Cardiac fibroblast (primary cell): ENCODE data around the gene TMEM86B.

Source experiments
- DNase-seq, 2 donors: peaks; one replicate each; pipeline versions ENCODE4 v3.0.0 to v3.0.0-alpha.2; 2010; ENCODE audit warnings: low read depth in 2 of 2
- H3K4me3 ChIP-seq, 2 donors: replicated peaks in 1 of 2; 1 replicate in 1 of 2; 2 replicates in 1 of 2; pipeline ENCODE4 v1.5.1; 2011; ENCODE audit warnings: low read depth in 2 of 2, low read length in 2 of 2, mild to moderate bottlenecking in 2 of 2, moderate library complexity in 1 of 2
- TF ChIP-seq, protein P1 (sequence below): IDR thresholded peaks from one replicate; pipeline ENCODE4 v1.5.1; 2011; ENCODE audit warnings: low read depth, mild to moderate bottlenecking, low read length, inconsistent platforms

TMEM86B gene

GRCh38 chr19:55241935-55242464 lies 13.4 kb upstream of the TMEM86B start:
- no peak for DNase-seq
- TF ChIP-seq, protein P1, sequence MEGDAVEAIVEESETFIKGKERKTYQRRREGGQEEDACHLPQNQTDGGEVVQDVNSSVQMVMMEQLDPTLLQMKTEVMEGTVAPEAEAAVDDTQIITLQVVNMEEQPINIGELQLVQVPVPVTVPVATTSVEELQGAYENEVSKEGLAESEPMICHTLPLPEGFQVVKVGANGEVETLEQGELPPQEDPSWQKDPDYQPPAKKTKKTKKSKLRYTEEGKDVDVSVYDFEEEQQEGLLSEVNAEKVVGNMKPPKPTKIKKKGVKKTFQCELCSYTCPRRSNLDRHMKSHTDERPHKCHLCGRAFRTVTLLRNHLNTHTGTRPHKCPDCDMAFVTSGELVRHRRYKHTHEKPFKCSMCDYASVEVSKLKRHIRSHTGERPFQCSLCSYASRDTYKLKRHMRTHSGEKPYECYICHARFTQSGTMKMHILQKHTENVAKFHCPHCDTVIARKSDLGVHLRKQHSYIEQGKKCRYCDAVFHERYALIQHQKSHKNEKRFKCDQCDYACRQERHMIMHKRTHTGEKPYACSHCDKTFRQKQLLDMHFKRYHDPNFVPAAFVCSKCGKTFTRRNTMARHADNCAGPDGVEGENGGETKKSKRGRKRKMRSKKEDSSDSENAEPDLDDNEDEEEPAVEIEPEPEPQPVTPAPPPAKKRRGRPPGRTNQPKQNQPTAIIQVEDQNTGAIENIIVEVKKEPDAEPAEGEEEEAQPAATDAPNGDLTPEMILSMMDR: no peak
- H3K4me3 ChIP-seq: no peak overlapping the region

DNA sequence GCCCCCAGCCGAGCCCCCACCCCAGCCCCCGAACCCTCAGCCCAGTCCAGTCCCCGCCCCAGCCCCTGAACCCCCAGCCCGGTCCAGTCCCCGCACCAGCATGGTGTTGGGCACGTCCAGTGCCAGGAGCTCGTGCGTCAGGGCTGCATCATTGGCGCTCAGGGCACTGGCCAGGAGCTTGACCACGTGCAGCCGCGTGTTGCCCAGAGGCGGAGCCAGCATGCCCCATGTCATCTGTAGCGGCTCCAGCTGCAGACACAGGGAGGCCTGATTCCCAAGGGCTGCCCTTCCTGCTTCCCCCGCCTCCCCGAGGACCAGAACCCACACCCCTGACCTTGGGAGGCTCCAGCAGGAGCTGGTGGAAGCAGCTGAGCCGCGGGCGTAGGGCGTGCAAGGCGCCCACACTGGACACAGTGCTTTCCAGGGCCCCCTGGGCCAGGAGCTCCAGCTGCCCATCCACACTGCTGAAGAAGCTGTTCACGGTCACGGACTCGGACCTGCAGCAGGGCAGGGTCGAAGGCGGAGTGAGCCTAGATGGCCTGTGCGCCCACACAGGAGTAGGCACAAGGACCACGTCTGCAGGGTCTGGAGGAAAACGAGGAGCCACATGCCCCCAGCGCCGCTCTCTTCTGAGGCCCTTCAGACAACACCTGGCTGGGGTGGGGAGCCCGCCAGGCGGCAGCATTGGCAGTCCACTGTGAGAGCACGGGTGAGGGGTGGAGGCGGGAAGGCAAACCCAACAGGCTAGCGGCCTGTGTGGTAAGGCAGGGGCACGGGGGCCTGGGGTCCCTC lies 12.8 kb upstream of the TMEM86B start:
- TF ChIP-seq, protein P1: no peak
- DNase-seq: no peak
- H3K4me3 ChIP-seq: no peak overlapping the region

DNA sequence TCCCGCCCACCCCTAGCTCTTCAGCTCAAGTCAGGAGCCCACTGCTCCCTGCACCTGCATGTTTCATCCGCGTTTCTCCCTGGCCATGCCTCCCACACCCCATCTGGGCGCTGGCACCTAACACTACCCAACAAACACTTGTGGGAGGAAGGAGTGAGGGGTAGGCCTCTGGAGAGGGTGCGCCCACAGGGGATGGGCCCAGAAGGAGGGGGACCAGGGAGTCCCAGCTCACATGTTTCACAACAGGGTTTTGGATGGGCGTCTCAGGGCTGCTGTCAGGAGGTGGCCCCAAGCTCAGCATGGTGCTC lies 12.1 kb upstream of the TMEM86B start:
- H3K4me3 ChIP-seq: no peak overlapping the region
- DNase-seq: no peak
- TF ChIP-seq, protein P1: no peak

DNA sequence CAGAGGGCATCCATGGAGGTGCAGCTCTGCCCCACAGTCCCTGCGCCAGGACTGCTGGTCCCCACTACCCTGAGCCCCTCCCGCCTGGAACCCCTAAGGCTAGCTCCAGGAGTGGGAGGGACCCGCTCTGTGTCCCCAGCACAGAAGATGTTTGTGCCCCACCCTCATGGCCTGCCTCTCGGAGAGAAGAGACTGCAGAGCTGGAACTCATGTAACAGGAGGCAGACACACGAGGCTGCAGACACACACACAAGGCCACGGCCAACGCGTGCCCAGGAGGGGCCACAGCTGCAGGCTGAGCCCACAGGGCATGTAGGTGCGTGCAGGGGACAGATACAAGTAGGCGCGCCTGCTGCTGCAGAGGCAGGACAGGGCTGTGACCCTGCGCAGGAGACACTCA lies 10.4 kb upstream of the TMEM86B start:
- no peak for DNase-seq
- TF ChIP-seq, protein P1: no peak
- H3K4me3 ChIP-seq: no peak overlapping the region

DNA sequence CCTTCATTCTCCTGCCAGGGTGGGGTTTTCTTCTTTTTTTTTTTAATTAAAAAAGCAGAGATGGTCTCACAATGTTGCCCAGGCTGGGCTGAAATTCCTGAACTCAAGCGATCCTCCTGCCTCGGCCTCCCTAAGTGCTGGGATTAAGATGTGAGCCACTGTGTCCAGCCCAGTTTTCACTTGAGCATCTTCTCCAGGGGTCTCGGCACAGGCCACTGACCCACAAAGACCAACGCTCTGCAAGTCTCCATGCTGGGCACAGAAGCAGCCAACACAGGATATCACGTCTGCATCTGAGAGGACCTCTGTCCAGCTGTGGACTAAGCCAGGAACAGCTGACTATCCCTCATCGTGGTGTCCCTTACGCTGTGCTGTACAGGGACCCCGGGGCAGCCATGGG lies 9.5 kb upstream of the TMEM86B start:
- TF ChIP-seq, protein P1: no peak
- no peak overlapping the region for H3K4me3 ChIP-seq
- no peak for DNase-seq

- DNase-seq: no peak
- no peak overlapping the region for H3K4me3 ChIP-seq
- TF ChIP-seq, protein P1: no peak
These were observed 4.4 kb upstream of the TMEM86B start for GRCh38 chr19:55232986-55233385.

GRCh38 chr19:55232286-55232602 lies 3.7 kb upstream of the TMEM86B start:
- no peak for DNase-seq
- TF ChIP-seq, protein P1: no peak
- H3K4me3 ChIP-seq: no peak overlapping the region
